ENCODE measurements around the gene THAP8. TPM values are rescaled to one million over a fixed set of nuclear protein-coding genes. Genes with fewer than 3 reads are reported as not detected.
"Not testable (repeated sequence)": the region's sequence is repeated elsewhere in the genome, so short reads cannot be mapped to it uniquely, and the experiment has no call there.

The THAP8 gene
- total RNA-seq, 3 donors from 2014 or later (not counting 1 experiment from before 2014, with no cell fraction given), result 1.8 to 3.2 (median 2.8) TPM

DNA sequence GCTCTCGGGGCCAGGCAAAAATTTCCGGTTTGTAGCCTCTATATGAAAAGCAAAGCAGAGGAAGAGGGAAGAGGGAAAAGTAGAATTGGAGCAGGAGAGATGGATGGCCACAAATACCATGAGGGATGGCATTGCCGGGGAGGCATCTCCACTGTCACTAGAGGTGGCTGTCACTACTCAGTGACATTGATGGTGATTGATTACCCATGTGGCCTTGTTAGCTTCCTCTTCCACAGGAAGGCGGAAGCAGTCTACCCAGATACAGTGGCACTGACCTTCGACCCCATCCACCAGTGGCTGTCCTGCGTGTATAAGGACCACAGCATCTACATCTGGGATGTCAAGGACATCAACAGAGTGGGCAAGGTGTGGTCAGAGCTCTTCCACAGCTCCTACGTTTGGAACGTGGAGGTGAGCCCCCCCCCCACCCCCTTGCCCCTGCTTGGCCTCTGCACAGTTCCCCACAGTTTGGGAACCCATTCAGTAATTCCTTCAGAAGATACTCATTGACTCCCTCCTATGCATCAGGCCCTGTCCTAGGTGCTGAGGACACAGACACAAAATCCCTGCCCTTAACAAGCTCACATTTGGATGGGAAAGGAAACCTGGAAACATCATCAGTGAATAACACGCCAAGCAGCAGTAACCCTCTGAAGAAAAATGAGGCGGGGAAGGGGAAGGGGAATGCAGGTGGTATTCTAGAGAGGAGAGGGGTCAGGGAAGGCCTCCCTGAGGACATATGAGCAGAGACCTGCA, 19.2 kb upstream of the THAP8 start:
- WGBS (ENCODE audit: insufficient coverage), result 95% methylated on average over 10 of the region's 10 CpGs
- no peak overlapping the region for H3K27ac Mint-ChIP-seq
- Histone ChIP-seq H3K36me3 (ENCODE audit: control insufficient read depth, insufficient read depth, low read length) (no peaks in the 10 kb centered on the region), H3K27me3 (ENCODE audit: control insufficient read depth, insufficient read depth, low read length) (no peaks in the 10 kb centered on the region), H3K4me3 (ENCODE audit: low read length) (no peak overlapping the region), H3K27ac (ENCODE audit: low read length) (no peak overlapping the region), H3K4me1 (ENCODE audit: control insufficient read depth, insufficient read depth, low read length) (no peaks in the 10 kb centered on the region), H3K9me3 (ENCODE audit: control insufficient read depth, insufficient read depth, low read length) (no peaks in the 10 kb centered on the region)
- no peak for ATAC-seq
- no peak for DNase-seq
- H3K4me3 Mint-ChIP-seq, result no peak overlapping the region
- H3K27me3 Mint-ChIP-seq (ENCODE audit: low read depth in 2 of 2), result no peaks in the 10 kb centered on the region
- no peaks in the 10 kb centered on the region for H3K4me1 Mint-ChIP-seq
- no peaks in the 10 kb centered on the region for H3K36me3 Mint-ChIP-seq
- TF ChIP-seq, protein P1, sequence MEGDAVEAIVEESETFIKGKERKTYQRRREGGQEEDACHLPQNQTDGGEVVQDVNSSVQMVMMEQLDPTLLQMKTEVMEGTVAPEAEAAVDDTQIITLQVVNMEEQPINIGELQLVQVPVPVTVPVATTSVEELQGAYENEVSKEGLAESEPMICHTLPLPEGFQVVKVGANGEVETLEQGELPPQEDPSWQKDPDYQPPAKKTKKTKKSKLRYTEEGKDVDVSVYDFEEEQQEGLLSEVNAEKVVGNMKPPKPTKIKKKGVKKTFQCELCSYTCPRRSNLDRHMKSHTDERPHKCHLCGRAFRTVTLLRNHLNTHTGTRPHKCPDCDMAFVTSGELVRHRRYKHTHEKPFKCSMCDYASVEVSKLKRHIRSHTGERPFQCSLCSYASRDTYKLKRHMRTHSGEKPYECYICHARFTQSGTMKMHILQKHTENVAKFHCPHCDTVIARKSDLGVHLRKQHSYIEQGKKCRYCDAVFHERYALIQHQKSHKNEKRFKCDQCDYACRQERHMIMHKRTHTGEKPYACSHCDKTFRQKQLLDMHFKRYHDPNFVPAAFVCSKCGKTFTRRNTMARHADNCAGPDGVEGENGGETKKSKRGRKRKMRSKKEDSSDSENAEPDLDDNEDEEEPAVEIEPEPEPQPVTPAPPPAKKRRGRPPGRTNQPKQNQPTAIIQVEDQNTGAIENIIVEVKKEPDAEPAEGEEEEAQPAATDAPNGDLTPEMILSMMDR (IDR thresholded peaks at IDR 0.05), result no peak
- intact Hi-C loops (cut with micrococcal nuclease), result no loop called here
- H3K9me3 Mint-ChIP-seq, result no peaks in the 10 kb centered on the region

DNA sequence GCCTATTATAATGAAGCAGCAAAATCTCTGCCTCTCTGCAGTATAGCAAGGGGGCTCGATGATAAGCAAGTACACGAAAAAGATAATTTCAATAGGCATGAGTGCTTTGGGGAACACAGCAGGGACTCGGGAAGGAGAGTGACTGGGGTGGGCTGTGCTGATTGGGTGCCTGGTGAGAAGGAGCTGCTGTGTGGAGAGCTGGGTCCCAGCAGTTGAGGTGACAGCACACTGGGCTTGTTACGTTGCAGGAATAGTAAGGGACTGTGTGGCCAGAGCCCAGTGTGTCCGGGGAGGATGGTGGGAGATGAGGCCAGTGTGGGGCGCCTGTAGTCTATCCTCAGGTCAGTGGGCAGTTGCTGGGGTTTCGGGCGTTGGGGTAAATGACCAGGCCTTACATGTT, 18.0 kb upstream of the THAP8 start:
- peak overlapping the region in 1 of 2 donors; percentile 26 for H3K27ac Mint-ChIP-seq
- DNase-seq (no peak), ATAC-seq (no peak)
- WGBS (ENCODE audit: insufficient coverage), result 98% methylated on average over 8 of the region's 8 CpGs
- H3K9me3 Mint-ChIP-seq, result no peaks in the 10 kb centered on the region
- H3K27me3 Mint-ChIP-seq (ENCODE audit: low read depth in 2 of 2), result no peaks in the 10 kb centered on the region
- no peaks in the 10 kb centered on the region for H3K36me3 ChIP-seq (ENCODE audit: control insufficient read depth, insufficient read depth, low read length)
- TF ChIP-seq, protein P1 (IDR thresholded peaks at IDR 0.05), result no peak
- intact Hi-C loops (cut with micrococcal nuclease), result no loop called here
- H3K9me3 ChIP-seq (ENCODE audit: control insufficient read depth, insufficient read depth, low read length), result no peaks in the 10 kb centered on the region
- no peak overlapping the region for H3K27ac ChIP-seq (ENCODE audit: low read length)
- H3K4me1 Mint-ChIP-seq, result no peaks in the 10 kb centered on the region
- H3K4me3 Mint-ChIP-seq, result no peak overlapping the region
- H3K4me3 ChIP-seq (ENCODE audit: low read length), result no peak overlapping the region
- H3K4me1 ChIP-seq (ENCODE audit: control insufficient read depth, insufficient read depth, low read length), result no peaks in the 10 kb centered on the region
- no peaks in the 10 kb centered on the region for H3K27me3 ChIP-seq (ENCODE audit: control insufficient read depth, insufficient read depth, low read length)
- H3K36me3 Mint-ChIP-seq, result no peaks in the 10 kb centered on the region

DNA sequence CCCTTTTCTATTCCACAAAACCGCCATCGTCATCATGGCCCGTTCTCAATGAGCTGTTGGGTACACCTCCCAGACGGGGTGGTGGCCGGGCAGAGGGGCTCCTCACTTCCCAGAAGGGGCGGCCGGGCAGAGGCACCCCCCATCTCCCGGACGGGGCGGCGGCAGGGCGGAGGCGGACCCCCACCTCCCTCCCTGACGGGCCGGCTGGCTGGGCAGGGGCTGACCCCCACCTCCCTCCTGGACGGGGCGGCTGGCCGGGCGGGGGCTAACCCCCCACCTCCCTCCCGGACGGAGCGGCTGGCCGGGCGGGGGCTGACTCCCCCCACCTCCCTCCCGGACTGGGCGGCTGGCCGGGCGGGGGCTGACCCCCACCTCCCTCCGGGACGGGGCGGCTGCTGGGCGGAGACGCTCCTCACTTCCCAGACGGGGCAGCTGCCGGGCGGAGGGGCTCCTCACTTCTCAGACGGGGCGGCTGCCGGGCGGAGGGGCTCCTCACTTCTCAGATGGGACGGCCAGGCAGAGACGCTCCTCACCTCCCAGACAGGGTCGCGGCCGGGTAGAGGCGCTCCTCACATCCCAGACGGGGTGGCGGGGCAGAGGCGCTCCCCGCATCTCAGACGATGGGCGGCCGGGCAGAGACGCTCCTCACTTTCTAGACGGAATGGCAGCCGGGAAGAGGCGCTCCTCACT, 14.9 kb upstream of the THAP8 start:
- H3K36me3 Mint-ChIP-seq; H3K4me3 Mint-ChIP-seq; H3K27ac ChIP-seq (ENCODE audit: low read length); H3K4me3 ChIP-seq (ENCODE audit: low read length); H3K36me3 ChIP-seq (ENCODE audit: control insufficient read depth, insufficient read depth, low read length); H3K27me3 Mint-ChIP-seq (ENCODE audit: low read depth in 2 of 2); H3K9me3 Mint-ChIP-seq; H3K9me3 ChIP-seq (ENCODE audit: control insufficient read depth, insufficient read depth, low read length); DNase-seq; H3K27me3 ChIP-seq (ENCODE audit: control insufficient read depth, insufficient read depth, low read length); H3K4me1 ChIP-seq (ENCODE audit: control insufficient read depth, insufficient read depth, low read length); H3K4me1 Mint-ChIP-seq; intact Hi-C loops (cut with micrococcal nuclease); ATAC-seq; H3K27ac Mint-ChIP-seq: not testable (repeated sequence)
- WGBS (ENCODE audit: insufficient coverage), result 95% methylated on average over 38 of the region's 57 CpGs

DNA sequence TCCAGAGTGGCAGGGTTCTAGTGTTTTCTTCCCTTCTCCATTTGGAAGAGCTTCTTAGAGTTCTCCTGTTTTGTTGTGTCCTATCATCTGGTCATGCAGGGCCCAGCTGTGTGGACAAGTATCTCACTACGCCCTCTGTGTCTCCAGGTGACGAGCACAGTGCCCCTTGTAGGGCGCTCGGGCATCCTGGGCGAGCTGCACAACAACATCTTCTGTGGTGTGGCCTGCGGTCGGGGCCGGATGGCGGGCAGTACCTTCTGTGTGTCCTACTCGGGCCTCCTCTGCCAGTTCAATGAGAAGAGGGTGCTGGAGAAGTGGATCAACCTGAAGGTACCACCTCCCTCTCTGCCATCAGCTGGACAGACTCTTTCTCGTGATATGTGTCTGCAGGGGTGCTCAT, 13.6 kb upstream of the THAP8 start:
- H3K27ac Mint-ChIP-seq, result no peak overlapping the region
- no peaks in the 10 kb centered on the region for H3K27me3 Mint-ChIP-seq (ENCODE audit: low read depth in 2 of 2)
- intact Hi-C loops (cut with micrococcal nuclease), result no loop called here
- Histone ChIP-seq H3K9me3 (ENCODE audit: control insufficient read depth, insufficient read depth, low read length) (no peaks in the 10 kb centered on the region), H3K4me3 (ENCODE audit: low read length) (no peak overlapping the region), H3K36me3 (ENCODE audit: control insufficient read depth, insufficient read depth, low read length) (no peaks in the 10 kb centered on the region), H3K27ac (ENCODE audit: low read length) (no peak overlapping the region), H3K27me3 (ENCODE audit: control insufficient read depth, insufficient read depth, low read length) (no peaks in the 10 kb centered on the region), H3K4me1 (ENCODE audit: control insufficient read depth, insufficient read depth, low read length) (no peaks in the 10 kb centered on the region)
- no peak for DNase-seq
- WGBS (ENCODE audit: insufficient coverage), result over 99% methylated on average over 9 of the region's 11 CpGs
- H3K36me3 Mint-ChIP-seq, result no peaks in the 10 kb centered on the region
- no peaks in the 10 kb centered on the region for H3K9me3 Mint-ChIP-seq
- H3K4me3 Mint-ChIP-seq, result no peak overlapping the region
- no peak for ATAC-seq
- no peaks in the 10 kb centered on the region for H3K4me1 Mint-ChIP-seq
- TF ChIP-seq, protein P1 (IDR thresholded peaks at IDR 0.05), result no peak
